Measurements from ENCODE around the gene SGSM1. TPM values are rescaled to one million over a fixed set of nuclear protein-coding genes. Genes with fewer than 3 reads are reported as not detected.

The SGSM1 gene
- total and polyA plus RNA-seq, 10 of the 15 experiments (the other 5 are each of a cell fraction or from before 2014, with no cell fraction given), result not detected

DNA sequence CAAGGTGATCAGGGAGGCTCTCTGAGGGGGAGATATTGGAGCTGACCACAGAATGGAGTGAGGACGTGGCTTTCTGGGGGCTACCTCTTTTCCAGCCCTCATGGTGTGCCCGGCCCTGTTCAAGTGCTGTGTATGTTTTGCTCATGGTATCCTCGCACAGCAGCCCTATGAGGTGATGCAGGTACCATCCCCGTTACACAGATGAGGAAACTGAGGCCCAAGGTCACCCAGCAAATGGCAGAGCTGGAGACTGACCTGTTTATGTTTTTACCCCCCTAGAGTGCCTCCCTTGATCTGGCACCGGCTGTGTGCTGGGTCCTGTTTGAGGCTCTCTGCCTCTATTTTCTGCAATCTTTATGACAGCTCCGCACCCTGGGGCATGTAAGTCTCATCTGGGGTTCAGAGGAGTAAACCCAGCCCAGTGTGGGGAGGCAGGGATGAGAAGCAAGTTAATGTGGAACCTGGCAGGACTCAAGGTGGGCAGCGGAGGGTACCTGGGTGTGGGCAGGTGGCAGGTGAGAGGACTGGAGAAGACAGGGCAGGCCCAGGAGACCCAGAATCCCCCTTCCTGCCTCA, 20.8 kb downstream of the SGSM1 start:
- Histone ChIP-seq H3K27ac (ENCODE audit: control insufficient read depth, insufficient read depth) (no peak overlapping the region), H3K4me1 (ENCODE audit: control insufficient read depth, insufficient read depth, low read length) (no peaks in the 10 kb centered on the region), H2AFZ (ENCODE audit: control insufficient read depth, low read depth, low read length) (no peak overlapping the region), H3K36me3 (ENCODE audit: control insufficient read depth in 2 of 2, insufficient read depth in 2 of 2, low read length in 1 of 2) (no peaks in the 10 kb centered on the region), H3K4me3 (no peak overlapping the region), H4K20me1 (ENCODE audit: control insufficient read depth, insufficient read depth) (no peaks in the 10 kb centered on the region), H3K27me3 (replicated peaks in 1 of 2; ENCODE audit: control insufficient read depth in 2 of 2, insufficient read depth in 2 of 2, low read length in 1 of 2) (peaks cover 0 to 7% of the 10 kb centered on the region in 2 experiments; a peak in 2 of 4 replicates), H3K79me2 (ENCODE audit: control insufficient read depth, insufficient read depth, low read length) (no peaks in the 10 kb centered on the region), H3K9me3 (replicated peaks; ENCODE audit: control insufficient read depth, insufficient read depth, low read length) (no peaks in the 10 kb centered on the region), H3K4me2 (ENCODE audit: control insufficient read depth, insufficient read depth) (no peak overlapping the region), H3K9ac (ENCODE audit: control insufficient read depth, insufficient read depth, low read length) (no peak overlapping the region)
- BruUV-seq (replicated peaks), result no TSS peak
- no peak for DNase-seq (ENCODE audit: low read depth, low spot score)
- ChIA-PET CTCF (no interaction called here), SMC1A (ENCODE audit: uncharacterized antibody, unreplicated experiment) (no interaction called here), POLR2A (no interaction called here), RAD21 (ENCODE audit: unreplicated experiment) (no interaction called here)
- intact Hi-C loops (cut with micrococcal nuclease; ENCODE audit: unreplicated experiment), result no loop called here
- no peak for ATAC-seq
- FAIRE-seq, result no peak
- 4% methylated on average over 7 of the region's 7 CpGs for WGBS (ENCODE audit: insufficient coverage, insufficient replicate concordance, low lambda C conversion rate, missing lambda C conversion rate)
- TF ChIP-seq CEBPB (IDR thresholded peaks at IDR 0.05; ENCODE audit: borderline replicate concordance in 1 of 2, low read depth in 2 of 2, low read length in 2 of 2), result no peak
- no peak for TF ChIP-seq YY1 (IDR thresholded peaks at IDR 0.05; ENCODE audit: low read depth, low read length)
- no peak for TF ChIP-seq EGR1 (IDR thresholded peaks at IDR 0.05; ENCODE audit: borderline replicate concordance in 1 of 2, low read depth in 2 of 2, low read length in 2 of 2)
- TF ChIP-seq ZNF24 (IDR thresholded peaks at IDR 0.05), result no peak
- no peak for TF ChIP-seq CBX5 (IDR thresholded peaks at IDR 0.05; ENCODE audit: low read depth)
- in situ Hi-C loops (cut with MboI), result no loop called here

- H3K79me2 ChIP-seq (ENCODE audit: control insufficient read depth, insufficient read depth, low read length), result no peaks in the 10 kb centered on the region
- in situ Hi-C loops (cut with MboI), result no loop called here
- peaks cover 0 to 7% of the 10 kb centered on the region in 2 experiments; a peak in 2 of 4 replicates for H3K27me3 ChIP-seq (replicated peaks in 1 of 2; ENCODE audit: control insufficient read depth in 2 of 2, insufficient read depth in 2 of 2, low read length in 1 of 2)
- H3K36me3 ChIP-seq (ENCODE audit: control insufficient read depth in 2 of 2, insufficient read depth in 2 of 2, low read length in 1 of 2), result no peaks in the 10 kb centered on the region
- H3K9me3 ChIP-seq (replicated peaks; ENCODE audit: control insufficient read depth, insufficient read depth, low read length), result no peaks in the 10 kb centered on the region
- no peak overlapping the region for H3K27ac ChIP-seq (ENCODE audit: control insufficient read depth, insufficient read depth)
- no peak overlapping the region for H3K4me3 ChIP-seq
- ATAC-seq, result no peak
- H2AFZ ChIP-seq (ENCODE audit: control insufficient read depth, low read depth, low read length), result no peak overlapping the region
- intact Hi-C loops (cut with micrococcal nuclease; ENCODE audit: unreplicated experiment), result no loop called here
- ChIA-PET SMC1A (ENCODE audit: uncharacterized antibody, unreplicated experiment) (no interaction called here), RAD21 (ENCODE audit: unreplicated experiment) (no interaction called here), POLR2A (no interaction called here), CTCF (no interaction called here)
- no peak overlapping the region for H3K4me2 ChIP-seq (ENCODE audit: control insufficient read depth, insufficient read depth)
- no peak overlapping the region for H3K9ac ChIP-seq (ENCODE audit: control insufficient read depth, insufficient read depth, low read length)
- H4K20me1 ChIP-seq (ENCODE audit: control insufficient read depth, insufficient read depth), result no peaks in the 10 kb centered on the region
- no peak for DNase-seq (ENCODE audit: low read depth, low spot score)
- WGBS (ENCODE audit: insufficient coverage, insufficient replicate concordance, low lambda C conversion rate, missing lambda C conversion rate), result 11% methylated on average over 9 of the region's 9 CpGs
- BruUV-seq (replicated peaks), result no TSS peak
- no peak for FAIRE-seq
- TF ChIP-seq NFXL1 (IDR thresholded peaks at IDR 0.05; ENCODE audit: borderline replicate concordance), result no peak
- TF ChIP-seq CBX5 (IDR thresholded peaks at IDR 0.05; ENCODE audit: low read depth), result no peak
- TF ChIP-seq RELA (IDR thresholded peaks at IDR 0.05; ENCODE audit: borderline replicate concordance, partially characterized antibody), result no peak
- no peaks in the 10 kb centered on the region for H3K4me1 ChIP-seq (ENCODE audit: control insufficient read depth, insufficient read depth, low read length)
These were observed 21.3 kb downstream of the SGSM1 start for GRCh38 chr22:24827296-24827695.

Data from GM12878 (cell line).